HG03139 (cell line): ENCODE measurements around the gene GNG11.
A peak's percentile ranks its signal among the peaks of the same experiment; 100 is the strongest.
"Not testable (repeated sequence)": the region's sequence is repeated elsewhere in the genome, so short reads cannot be mapped to it uniquely, and the experiment has no call there.

Experiments
- ATAC-seq: cut with Tn5 transposase; IDR thresholded peaks from one replicate; pipeline ENCODE4 v1.9.1; 2021; ENCODE audit not compliant: unreplicated experiment

GNG11 gene

DNA sequence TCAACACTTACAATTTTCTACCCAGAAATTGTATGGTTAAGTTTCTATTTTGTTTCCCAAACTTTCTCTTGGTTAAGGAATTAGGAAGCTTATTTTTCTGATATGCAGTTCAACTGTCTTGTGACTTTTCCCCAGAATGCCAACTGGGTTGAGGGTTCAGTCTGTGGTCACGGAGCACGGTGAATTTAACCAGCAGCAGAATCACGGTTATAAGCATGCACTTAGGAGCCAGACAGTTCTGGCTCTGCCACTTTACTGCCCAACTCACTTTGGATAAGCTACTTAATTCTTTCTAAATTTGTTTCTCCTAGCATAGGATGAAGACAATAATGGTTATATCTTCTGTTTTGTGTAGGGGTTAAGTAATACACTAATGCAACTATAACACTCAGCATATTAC lies 10.3 kb upstream of the GNG11 start:
- ATAC-seq: not testable (repeated sequence)

DNA sequence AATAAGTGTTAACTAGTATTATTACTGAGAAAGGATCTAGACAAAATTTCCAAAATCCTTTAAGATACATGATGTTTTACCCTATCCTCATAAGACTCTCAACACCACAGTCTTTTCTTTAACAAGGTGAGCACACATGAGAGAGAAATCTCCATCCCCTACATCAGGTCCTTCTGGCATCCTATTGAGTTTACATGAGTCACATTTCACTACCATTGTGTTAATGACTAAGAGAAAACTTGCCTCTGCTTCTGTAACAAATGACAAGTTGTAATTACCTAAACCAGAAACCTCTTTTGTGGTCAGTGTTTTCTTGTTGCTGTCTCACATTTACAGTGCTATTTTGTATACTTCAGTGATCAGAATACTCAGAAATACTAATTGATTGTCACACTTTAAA lies 9.9 kb upstream of the GNG11 start:
- not testable (repeated sequence) for ATAC-seq

DNA sequence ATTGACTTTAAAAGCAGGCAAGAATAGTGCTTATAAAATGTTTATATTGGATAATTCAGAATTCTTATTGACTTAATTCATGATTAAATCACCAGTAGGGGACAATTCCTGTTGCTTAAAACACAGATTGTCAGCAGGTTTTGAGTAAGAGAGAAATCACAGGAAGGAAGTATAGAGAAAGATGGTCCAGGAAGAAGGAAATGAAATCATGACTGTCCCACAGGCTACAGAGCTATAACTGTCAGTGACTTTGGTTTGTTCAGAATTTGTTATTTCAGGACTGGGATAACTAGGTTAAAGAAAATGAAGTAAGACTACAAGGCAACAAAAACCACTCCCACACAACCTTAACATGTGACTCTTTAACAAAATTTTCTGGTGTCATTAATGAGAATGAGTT lies 8.3 kb upstream of the GNG11 start:
- ATAC-seq: no peak

DNA sequence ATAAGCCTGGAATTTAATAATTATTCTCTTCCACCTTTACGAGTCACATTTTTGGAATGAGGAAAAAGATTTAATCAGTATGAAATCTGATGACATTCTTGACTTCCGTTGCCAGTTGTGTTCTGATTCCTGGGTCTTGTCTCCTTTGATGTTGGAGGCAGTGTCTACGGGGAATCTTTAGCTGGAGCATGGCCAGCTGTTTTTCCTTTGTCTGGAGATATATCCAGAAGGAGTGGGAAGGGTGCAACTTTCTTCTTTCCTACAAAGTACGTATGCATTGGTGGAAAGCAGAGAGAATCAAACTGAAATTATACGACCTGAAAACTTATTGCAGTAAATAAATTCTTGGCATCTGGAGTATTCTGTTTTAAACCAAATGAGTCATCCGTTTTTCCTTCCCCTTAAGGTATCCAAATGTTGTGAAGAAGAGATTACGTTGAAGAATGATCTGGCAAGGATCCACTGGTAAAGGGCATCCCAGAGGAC lies 6.9 kb upstream of the GNG11 start:
- ATAC-seq: no peak

DNA sequence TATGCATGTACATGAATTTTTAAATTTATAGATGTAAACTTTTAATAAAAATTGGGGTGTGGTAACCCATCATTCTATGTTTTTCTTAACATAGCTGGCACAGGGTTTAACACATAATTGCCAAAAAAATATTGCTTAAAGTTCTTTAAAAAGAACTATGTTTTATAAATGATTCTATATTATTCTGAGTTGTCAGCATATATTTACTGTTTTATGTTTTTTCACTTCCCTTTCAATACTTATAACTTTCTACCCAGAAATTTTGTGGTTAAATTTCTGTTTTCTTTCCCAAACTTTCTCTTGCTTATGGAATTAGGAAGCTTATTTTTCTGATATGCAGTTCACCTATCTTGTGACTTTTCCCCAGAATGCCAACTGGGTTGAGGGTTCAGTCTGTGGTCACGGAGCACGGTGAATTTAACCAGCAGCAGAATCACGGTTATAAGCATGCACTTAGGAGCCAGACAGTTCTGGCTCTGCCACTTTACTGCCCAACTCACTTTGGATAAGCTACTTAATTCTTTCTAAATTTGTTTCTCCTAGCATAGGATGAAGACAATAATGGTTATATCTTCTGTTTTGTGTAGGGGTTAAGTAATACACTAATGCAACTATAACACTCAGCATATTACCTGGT lies 6.2 kb upstream of the GNG11 start:
- not testable (repeated sequence) for ATAC-seq

DNA sequence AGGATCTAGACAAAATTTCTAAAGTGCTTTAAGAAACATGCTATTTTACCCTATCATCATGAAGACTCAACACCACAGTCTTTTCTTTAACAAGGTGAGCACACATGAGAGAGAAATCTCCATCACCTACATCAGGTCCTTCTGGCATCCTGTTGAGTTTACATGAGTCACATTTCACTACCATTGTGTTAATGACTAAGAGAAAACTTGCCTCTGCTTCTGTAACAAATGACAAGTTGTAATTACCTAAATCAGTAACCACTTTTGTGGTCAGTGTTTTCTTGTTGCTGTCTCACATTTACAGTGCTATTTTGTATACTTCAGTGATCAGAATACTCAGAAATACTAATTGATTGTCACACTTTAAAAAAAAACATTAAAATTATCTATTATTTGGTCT lies 5.6 kb upstream of the GNG11 start:
- peak; percentile 66 for ATAC-seq

DNA sequence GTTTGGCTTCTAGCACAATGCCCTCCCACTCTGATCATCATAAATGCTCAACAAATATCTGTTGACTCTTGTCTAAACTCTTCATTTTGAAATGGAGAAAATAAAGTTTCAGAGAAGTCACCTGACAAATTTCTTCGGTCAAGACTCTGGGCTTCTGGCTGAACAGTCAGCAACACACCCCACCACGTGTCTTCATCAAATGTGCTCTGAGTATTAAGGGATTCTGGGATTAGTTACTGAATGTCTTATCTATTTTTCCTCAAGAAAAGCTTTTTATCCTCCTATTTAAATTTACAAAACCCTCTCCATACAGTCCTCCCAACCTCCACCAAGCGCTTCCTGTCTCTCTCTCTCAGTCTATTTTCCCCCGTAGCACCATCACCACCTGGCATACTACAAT lies 5.2 kb upstream of the GNG11 start:
- ATAC-seq: not testable (repeated sequence)

DNA sequence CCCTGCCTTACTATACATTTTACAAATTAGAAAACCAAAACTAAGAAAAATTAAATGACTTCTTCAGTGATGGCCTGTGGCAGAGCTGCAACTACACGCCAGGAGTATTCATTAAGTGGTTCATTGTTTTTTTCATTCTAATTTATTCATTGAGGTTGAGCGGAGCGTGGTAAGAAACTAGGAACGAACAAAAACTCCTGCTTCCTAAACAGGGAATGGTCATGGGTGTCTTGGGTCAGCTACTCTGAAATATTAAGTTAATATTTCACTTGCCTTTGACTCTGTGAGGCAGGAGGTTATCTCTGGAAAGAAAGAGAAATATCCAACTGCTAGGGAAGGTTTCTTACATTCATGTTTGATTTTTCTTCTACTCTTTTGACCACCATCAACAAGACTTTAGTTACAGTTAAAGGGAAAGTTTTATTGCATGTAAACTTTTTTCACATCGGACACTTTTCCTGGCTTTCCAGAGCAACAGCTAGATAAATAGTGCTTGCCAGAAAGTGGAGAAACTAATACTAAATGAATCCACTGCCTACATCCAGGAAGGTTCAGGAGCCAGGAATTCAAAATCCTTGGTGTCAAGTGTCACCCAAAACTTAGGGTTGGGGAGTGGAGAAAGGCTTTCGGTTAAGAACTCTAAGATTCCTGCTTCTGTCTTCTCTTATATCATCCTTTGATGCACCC lies 896 bp upstream of the GNG11 start:
- ATAC-seq: no peak

DNA sequence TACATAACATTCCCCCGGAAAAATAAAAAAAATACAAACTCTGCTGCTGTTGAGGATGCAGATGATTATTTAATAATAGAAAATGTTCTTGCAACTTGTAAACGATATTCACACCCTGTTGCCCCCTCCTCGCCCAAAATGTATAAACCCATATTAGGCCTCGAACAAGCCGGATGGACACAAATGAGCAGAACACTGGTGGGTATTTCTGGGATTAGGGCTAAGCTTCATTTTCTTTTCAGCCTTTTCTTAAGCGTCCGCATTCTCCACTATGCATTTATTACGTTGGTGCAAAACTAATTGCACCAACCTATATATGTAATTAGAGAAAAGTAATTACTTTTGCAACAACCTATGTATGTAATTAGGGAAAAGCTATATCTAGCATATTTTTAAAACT lies 349 bp upstream of the GNG11 start:
- no peak for ATAC-seq

DNA sequence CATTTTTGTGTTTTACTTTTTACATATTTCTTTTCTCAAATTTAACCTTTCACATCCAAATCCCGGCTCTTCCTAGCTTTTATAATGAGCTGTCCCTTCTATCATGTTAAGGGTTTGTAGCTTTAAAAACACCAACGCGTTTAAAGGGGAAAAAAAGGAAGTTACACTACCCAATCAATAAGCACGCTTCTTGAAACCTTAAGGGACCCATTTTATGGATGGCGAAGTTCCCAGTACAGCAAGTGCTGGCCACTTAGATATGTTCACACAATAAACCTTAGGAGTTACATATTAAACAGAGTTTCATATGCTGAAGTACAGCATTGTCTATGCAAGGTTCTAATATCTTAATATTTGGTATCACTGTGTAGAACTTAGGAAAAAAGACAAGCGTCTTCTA lies 1.8 kb downstream of the GNG11 start:
- ATAC-seq: no peak

DNA sequence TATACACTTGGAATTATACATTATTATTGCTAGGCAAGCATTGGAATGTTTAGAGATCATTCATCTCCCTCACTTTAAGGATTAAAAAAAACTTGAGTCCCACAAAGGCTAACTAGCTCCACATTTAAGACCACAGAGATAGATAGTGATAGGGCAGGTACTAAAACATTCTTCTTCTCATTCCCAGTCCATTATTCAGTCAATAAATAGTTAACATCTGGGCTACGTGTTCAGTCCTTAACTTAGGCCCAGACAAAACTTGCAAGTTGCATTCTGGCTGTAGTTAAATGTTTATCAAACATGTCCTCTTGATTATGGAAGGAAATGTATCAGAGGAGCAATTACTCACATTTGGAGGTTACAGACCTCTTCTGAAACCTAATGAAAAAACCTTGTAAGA lies 2.4 kb downstream of the GNG11 start:
- ATAC-seq: no peak

DNA sequence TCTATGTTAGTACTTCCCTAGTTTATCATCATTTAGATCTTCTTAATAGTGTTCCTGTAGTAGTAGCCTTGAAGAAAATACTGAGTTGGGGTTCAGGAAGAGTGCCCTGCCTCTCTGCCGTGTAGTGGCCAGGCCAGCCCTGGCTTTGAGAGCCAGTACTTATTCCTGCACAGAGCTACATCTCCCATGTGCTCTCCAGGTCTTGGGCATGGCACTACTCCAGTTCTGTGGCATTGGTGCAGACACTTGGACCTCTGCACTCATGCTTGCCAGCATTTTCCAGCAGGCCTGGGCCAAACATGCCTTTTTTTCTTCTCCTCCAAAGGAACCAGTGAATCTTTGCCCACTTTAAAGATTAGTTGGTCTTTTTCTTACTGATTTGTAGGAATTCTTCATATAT lies 5.3 kb downstream of the GNG11 start:
- no peak for ATAC-seq

DNA sequence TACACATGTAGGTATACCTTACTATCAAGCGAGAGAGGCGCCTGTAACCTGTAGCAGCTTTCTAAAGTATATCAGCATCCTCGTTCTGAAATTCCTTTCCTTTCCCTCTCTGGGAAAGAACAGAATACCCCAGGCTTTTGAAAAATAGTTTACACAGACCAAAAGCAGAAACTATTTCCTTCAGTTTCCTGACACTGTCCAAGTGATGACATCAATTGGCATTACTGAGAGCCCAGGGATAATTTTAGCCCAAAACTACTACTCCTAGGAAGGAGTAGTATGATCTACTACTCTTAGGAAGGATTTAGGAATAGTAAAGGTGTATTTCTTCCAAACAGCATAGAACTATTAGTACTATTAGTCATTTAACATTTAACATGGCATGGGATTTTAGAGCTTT lies 6.0 kb downstream of the GNG11 start:
- no peak for ATAC-seq

DNA sequence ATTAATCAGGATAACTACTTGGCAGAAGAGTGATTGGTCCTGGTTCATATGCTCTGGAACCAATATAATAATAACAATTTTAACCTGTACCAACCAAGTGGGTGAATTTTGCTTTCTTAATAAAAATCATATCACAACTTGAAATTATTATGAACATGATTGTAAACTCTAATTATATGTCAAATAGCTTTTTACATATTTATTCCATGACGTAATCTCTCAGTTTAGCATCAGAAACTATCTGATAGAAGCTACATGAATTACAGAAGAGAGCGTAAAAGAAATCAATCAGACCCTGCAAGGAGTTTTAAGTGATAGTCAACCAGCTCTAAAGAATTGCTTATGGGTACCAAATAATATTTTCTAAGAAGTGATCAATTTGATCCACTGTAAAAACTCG lies 10.1 kb downstream of the GNG11 start:
- no peak for ATAC-seq

DNA sequence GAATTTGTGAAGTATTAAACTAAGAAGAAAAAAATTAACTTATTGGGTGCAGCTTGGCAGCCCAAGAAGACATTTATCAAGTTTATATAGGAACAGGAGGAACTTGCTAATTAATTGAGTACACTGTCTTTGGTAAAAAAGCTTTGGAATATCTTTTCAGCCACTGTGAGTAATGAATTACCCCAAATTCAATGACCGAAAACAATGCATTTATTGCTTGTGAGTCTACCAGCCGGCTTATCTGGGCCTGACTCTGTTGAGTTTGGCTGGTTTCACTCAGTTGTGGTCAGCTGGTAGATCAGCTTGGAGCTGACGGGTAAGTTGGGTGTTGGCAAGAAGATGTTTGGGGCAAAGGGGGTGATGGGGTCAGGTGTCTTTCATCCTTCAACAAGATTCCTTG lies 11.6 kb downstream of the GNG11 start:
- ATAC-seq: no peak

DNA sequence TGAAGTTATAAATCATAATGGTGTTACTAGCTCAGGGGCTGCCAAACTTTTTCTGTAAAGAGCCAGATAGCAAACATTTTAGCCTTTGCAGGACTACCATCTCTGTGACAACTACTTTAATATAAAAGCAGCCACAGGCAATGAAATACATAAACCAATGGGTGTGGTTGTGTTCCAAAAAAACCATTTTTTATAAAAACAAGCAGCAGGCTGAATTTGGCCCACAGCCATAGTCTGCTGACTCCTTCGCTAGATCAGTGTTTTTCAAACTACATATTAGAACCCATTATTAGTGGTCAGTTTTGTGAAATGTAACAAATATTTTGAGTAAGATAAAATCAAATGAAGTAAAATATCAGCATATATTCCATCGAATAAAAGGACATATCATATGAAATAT lies 13.6 kb downstream of the GNG11 start:
- ATAC-seq: no peak

DNA sequence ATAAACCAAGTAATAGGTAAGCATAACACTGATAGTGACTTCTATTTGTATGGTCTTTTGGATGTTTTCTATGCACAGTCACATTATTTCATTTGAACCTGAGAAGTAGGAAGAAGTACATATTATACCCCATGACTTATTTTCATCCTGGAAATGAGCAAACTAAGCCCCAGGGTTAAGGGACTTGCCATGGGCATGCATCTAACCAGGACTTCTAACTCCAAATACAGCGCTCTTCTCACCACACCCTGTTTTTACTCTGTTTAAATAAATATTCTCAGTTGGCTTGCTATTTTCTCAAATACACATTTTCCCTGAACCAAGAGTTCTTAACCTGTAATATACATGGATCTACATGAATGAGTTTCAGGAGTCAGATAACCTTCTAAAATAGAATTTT lies 16.3 kb downstream of the GNG11 start:
- ATAC-seq: no peak

DNA sequence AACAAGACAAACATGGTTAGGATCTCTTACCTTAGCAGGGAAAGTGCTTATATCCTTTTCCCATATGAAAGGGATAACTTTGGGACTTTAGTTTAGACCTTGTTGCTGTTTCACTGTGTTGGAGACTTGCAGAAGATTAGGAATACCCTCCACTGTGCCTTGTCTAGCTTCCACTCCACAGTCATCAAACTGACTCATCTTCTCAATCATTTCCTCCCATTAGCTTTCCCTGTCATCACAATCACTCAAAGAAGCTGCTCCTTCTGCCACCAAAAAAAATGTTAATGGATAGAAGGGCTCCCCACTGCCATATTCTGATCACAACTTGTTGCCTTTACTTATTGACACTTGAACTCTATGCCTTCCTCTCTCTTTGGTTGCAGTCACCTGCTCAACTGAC lies 16.8 kb downstream of the GNG11 start:
- no peak for ATAC-seq

DNA sequence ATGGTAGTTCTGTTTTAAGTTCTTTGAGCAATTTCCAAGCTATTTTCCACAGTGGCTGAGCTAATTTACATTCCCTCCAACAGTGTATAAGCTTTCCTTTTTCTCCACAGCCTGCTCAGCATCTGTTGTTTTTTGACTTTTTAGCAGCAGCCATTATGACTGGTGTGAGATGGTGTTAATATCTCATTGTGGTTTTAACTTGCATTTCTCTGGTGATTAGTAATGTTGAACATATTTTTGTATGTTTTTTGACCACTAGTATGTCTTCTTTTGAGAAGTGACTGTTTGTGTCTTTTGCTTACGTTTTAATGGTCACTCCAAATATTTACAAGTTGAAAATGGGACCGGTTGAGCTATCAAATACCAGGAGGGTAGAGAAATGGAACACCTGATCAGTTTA lies 20.4 kb downstream of the GNG11 start:
- ATAC-seq: no peak

DNA sequence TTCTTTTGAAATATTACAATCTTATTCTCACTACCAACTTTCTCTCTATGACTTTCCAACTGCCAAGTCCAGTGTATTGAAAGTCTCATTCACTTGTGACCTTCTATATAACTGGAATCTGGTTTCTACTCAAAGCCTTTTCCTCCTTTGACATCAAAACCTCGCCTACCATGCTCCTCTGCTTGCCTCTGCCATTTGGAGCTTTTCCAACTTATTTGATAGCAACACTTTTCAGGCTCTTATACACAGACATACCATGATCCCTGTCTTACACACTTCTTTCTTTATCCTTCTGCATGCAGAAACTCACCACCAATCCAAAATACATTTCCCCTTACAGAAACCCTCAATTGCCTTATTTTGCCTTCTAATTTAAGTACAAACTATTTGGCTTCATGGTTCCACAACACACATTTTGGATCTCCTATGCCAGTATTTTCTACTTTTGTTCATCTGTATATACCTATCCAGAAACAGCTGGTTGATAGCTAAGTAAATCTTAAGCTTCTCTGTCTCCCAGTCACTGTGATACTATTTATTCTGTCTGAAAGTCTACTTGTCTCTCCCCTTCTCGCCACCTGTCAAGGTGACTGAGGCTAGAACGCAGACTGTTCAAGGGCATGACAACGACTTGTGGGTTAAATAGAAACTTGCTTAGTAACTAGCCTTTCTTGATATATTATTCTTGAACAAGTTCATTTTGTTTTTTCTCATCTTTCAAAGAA lies 22.4 kb downstream of the GNG11 start:
- ATAC-seq: no peak

DNA sequence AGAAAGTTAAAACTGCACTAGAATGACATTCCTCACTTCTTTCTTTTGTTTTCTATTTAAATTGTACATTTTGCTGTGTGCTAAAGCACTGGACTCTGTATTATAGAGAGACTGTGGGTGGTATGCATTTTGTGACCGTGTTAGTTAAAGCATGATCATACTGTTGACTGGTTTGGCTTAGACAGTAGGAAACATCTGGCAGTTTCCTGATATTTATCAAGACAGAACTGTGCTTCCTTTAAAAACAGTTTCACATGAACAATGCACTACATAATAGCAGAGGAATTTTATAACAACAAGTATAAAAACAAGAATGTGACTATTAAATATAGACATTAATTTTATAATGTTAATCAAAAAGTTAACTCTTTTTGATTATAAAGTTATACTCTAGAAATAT lies 23.1 kb downstream of the GNG11 start:
- ATAC-seq: no peak

DNA sequence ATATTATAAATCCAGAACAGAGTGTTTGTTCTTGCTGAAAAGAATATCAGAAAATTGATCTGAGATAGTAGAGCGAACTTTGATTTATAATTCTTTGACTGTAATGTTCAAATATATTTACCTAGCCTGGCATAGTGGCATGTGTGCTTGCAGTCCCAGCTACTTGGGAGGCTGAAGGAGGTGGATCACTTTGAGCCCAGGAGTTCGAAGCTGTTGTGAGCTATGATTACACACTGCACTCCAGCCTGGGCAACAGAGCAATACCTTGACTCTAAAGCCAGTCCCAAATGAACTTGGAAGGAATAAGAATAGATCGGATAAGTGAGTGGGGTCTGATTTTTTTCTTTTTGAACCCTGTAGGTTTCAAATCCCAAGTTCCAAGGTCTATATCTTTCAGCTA lies 23.5 kb downstream of the GNG11 start:
- ATAC-seq: no peak
